Colon (tissue), 2 donors: ENCODE results near the gene ATP11C.
"Not testable (repeated sequence)": the region's sequence is repeated elsewhere in the genome, so short reads cannot be mapped to it uniquely, and the experiment has no call there.

Source experiments
- FAIRE-seq: peaks from 2 replicates; lab custom pipeline; 2012; peaks lifted over from hg19 to GRCh38; lab: Jason Lieb, UNC
- donor health status: control.
- donor health status: control.

ATP11C gene

DNA sequence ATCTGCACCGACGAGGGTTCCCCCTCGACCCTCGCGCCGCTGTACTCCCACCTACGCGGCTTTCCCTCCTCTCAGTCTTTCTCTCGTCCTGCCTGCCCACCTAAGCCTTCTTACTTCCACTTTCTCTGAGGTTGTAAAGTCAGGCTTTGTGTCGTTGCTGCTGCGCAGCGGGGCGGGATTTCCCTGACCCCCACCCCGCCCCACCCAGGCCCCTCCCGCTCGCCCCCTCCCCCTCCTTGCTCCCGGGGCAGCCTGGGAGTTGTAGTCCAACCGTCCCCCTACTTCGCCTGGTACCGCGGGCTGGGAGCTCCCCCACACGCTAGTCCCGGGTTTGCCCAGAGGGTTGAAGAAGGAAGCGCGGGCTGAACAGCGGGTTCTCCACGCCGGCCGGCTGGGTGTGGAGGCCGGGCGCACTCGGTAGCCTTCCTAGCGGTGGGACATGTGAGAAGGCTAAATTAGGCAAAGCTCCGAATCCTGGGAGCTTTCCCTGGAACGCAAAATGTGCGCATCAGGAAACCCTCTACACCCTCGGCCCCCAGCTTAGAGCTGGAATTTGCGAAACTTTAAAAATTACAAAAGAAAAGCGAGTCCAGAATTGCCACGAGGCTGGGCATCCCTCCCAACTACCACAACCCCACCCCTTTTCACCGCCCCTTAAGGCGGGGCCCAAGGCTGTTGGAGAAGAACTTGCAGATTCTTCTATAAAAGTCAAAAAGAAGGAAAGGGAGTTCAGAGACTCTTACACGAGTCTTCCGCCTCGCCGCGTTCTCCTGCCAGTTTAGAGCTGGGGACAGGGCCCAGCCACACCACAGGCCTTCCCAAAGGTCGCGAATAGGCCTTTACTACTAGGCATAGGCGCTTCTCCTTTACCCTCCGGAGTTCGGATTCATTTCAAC lies at the start of gene ATP11C:
TSS of gene ATP11C (minus strand) at position 153 of the 896 bp plus-strand sequence. CDS start 1,011 bp downstream, outside the sequence.
- FAIRE-seq = no peak

DNA sequence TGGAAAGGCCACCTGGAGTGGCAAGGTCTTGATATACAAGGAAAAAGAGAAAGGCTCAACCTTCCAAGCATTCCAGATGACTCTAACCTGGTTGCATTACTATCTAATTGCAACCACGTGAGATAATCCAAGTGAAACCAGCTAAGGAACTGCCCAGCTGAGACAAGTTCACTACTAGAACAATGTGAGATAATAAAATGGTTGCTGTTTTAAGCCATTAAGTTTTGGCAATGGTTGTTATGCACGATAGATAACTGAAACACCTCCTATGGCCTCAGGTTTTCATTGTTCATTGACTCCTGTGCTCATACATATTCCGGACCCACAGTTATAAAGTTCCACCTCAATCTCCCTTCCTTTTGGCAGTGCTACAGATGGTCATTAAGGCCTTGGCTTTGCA lies 41.6 kb upstream of the ATP11C start:
- FAIRE-seq = no peak

DNA sequence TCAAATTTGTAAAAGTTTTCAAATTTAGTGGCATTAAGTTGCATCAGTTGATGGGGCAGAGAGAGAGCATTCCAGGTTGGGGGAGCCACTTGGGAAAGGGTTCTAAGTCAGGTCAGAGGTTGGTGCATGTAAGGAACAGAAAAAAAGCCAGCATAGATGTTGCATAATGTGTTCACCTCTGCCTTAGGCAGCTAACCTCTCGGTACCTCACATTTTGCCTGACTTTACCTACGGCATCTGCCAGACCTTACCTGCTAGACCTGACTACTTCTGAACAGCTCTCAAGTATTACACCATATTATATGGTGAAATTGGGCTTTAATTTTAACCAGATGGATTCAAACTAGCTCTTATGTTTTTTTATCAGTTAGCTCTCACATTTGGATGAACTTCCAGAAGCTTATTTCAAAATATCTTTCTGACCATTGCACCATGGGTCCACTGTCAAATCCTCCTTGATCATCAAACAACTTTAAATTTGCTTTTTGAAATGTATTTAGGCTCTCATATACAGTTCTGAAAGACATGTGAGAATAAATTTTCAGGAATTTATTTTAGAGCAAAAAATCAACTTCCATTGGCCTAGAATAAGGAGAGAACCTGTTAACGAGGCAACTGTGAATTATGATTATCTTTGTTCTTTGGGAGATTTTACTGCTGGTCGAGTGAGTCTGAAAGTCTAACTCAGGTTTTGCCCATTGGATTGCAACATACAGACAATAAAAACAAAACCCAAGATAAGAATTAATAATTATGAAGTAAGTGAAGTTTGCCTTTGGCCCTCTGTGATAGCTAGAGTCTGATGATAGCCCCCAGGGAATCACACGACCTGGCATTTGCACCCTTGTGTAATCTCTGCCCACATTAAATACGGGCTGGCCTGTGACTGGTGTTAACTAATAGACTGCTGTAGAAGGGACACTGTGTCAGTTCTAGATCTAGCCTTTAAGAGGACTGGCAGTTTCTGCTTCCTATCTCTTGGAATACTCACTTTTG lies 40.1 kb upstream of the ATP11C start:
- no peak for FAIRE-seq

DNA sequence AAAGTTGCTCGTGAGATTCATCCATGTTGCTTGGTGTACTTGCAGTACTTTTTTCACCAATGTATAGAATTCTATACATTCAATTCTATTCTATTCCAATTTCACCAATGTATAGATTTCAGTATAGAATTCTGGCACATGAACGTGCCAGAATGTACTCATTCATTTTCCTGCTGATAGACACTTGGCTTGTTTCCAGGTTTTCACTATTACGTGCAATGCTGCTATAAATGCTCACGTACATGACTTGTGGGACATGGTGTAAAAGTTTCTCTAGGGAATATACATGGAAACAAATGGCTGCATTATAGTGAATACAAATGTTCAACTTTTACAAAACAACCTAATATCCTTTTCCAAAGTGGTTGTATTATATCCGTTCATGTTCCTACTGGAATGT lies 39.3 kb upstream of the ATP11C start:
- FAIRE-seq = no peak

DNA sequence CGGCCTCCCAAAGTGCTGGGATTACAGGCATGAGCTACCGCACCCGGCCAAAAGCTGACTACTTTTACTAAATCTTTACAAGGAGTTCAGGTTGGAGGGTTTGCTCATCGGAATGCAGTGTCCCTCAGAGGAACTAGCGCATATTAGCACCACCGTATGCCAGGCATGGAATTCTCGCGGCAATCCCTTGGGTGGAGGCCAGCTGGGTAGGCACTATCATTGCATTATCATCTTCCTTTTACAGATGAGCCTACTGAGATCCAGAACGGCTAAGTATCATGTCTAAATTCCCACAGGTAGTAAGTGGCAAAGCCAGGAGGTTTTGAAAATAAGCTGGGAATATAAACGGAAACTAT lies 38.5 kb upstream of the ATP11C start:
- no peak for FAIRE-seq

DNA sequence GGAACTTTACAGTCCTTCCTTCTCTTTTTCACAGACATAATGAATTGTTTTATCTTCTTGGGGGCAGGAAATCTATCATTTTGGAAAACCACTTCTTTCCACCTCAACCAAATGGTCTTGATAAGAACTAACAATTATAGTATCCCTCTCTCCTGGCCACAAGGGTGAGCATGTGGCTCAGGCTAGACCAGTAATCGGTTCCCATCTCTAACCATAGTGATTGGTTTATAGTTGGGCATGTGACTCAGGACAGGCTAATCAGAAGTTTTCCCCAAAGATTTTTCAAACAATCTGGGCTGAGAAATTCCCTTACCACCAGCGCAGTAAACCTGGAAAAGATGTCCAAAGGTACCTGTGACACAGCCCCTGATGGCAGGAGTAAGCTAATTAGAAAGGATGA lies 36.4 kb upstream of the ATP11C start:
- no peak for FAIRE-seq

DNA sequence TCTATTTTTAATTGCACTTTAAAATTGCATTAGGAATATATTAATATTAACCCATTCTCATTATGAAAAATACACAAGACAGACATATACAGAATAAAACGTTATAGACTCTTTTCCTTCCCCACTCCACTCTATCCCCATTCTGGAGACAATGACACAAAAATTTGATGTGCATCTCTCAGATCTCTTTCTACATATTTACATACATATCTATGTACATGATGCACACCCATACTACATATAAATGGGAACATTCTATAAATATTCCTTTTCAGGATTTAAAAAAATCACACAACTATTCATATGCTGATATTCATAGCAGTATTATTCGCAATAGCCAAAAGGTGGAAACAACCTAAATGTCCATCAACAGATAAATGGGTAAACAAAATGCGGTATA lies 34.9 kb upstream of the ATP11C start:
- no peak for FAIRE-seq

DNA sequence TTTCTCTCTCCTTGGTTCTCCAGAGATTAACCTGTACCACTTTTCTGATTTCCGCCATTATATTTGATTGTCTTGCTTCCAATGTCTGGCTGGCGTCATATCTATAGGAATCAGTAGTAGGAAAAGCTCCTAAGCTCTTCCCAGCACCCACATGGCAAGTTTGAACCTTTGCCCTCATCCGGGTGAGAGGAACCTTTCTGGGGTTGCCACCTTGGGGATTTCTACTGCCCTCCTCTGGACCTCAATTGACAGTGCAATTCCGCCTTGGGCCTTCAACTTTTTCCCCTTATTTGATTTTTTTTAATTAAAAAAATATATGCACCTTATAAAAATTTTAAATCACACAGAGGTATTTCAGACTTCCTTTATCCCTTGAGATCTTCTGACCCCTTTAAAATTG lies 34.4 kb upstream of the ATP11C start:
- FAIRE-seq = no peak

DNA sequence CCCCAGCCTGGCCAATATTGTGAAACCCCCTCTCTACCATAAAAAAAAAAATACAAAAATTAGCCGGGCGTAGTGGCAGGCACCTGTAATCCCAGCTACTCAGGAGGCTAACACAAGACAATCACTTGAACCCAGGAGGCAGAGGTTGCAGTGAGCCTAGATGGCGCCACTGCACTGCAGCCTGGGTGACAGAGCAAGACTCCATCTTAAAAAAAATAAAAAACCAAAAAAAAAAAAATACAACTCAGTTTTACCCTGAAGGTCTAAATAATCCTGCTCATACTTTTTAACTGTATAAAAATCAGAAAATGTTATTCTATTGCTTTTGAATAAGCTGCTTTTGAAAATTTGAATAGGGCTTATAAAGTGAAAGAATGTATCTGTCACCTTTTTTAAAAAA lies 33.3 kb upstream of the ATP11C start:
- not testable (repeated sequence) for FAIRE-seq

DNA sequence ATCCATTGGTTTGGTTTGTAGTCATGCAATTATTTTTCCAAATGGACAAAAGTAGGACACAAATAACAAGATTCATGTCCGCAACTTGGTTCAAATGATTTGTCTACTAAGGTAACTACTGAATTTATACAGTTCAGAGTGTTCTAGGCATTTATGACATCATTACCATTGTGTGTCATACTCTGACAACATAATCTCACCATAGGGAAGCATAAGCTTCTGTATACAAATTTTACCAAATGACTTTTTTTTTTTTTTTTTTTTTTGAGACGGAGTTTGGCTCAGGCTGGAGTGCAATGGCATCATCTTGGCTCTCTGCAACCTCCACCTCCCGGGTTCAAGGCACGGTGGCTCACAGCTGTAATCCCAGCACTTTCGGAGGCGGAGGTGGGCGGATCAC lies 32.6 kb upstream of the ATP11C start, which contains the start of gene CXorf66:
TSS of gene CXorf66 (minus strand) at position 101 of the 400 bp plus-strand sequence. CDS start at position 76, 25 bp downstream.
- FAIRE-seq = no peak

DNA sequence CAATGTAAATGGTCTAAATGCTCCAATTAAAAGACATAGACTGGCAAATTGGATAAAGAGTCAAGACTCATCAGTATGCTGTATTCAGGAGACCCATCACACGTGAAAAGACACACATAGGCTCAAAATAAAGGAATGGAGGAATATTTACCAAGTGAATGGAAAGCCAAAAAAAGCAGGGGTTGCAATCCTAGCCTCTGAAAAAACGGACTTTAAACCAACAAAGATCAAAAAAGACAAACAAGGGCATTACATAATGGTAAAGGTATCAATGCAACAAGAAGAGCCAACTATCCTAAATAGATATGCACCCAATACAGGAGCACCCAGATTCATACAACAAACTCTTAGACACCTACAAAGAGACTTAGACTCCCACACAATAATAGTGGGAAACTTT lies 28.2 kb upstream of the ATP11C start:
- not testable (repeated sequence) for FAIRE-seq

DNA sequence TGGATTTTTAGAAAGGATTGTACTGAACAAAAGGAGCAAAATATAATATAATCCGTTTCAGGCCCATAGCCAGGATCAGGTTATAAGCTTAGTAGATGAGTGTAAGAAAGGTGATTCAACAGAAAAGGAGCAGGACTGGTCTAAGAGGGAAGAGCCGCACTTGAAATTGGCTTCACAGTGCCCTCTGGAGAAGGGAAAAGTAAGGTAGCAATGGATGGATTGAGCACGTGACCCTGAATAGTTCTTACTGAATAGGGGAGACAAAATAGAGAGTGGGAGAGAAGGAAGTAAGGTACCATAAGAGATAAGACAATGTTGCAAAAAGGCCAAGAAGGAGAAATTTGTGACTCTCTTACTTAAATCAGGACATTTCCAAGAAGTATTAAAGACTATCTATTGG lies 16.9 kb upstream of the ATP11C start:
- no peak for FAIRE-seq

DNA sequence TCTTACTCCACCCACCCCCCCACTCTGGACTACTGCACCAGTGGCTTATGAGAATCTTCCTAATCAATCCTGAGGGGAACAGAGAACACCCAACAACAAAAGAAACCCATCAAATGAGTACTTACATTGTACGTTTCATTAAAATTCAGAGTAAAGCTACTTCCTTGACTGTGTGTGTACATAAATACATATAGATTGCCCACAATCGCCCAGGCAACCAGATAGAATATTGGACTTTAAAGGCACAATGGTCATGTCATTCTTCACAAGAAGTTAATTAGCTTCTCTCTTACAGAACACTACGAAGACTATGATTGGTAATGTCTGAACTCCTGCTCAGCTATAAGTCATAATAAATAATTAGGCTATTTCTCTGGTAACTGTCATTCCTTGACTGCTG lies 12.2 kb upstream of the ATP11C start:
- no peak for FAIRE-seq

DNA sequence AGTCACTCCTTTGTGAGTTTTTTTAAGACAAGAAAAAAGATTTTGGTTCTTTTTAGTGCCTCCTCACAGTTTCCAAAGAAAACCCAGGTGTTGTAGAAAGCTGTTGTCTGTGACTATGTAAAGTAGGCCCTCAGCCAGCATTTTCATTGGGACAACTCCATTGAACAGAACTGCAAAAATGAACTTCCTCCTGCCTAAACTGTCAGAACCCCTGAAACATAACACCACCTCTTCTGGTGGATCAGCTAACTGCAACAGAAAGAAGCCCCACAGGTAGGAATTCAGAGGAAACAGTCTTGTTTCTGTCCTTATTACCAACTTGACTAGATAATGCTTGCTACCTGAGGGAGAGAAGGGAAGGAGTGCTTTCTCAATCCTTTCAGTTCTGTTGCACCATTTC lies 3.4 kb upstream of the ATP11C start:
- FAIRE-seq = no peak

DNA sequence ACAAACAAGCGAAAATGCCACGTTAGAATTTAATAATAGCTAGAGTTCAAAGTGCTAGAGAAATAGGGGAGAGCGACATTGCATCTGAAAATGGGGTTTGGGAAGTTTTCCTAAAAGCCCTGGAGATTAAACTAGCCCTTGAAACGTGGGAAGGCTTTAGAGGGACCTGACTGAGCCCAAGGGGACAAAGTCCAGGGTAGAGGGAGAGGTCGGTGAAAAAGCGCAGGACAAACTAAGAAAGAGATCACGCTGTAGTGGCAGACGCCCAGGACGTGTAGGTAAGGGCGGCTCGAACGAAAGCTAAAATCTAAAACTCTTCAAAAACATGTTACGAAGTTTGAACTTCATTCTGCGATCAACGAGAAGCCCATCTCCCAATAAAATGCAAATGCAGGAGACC lies 1.1 kb upstream of the ATP11C start:
- peak; percentile 87 for FAIRE-seq

DNA sequence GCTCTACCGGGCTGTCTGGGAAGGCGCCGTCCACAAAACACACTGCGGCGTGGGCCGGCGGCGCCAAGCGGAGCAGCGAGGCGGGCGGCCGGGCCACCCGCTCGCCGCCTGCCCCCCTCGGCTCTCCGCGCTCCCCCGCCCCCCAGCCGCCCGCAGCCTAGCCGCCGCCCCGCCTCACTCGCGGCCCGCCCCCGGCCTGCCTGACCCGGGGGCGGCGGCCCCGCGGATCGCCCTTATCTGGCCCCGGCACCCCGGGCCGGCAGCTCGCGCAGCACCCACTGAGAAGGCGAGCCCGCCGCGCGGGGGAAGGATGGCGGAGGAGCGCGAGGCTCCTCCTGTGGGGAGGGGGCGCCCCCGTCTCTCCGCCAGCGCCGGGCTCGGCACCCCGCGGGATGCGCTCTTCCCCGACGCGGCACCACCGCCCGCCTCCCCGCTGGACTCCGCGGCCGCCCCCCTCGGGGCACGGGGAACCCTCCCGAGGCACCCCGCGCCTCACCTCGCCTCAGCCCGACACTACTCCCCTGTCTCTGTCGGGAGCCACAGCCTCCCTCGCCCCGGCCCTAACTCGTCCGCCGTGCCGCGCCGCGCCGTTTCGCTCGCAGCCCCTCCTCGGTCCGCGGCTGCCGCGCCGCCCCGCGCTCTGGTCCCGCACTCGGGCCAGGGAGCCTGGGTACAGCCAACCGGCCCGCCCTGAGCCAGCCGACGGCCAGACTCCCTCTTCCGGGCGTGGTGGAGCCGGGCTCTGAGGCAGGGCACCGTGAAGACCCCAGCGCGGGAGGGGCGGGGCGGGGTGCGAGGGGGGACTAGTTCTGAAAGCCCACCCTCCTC lies 566 bp downstream of the ATP11C start:
- no peak for FAIRE-seq

DNA sequence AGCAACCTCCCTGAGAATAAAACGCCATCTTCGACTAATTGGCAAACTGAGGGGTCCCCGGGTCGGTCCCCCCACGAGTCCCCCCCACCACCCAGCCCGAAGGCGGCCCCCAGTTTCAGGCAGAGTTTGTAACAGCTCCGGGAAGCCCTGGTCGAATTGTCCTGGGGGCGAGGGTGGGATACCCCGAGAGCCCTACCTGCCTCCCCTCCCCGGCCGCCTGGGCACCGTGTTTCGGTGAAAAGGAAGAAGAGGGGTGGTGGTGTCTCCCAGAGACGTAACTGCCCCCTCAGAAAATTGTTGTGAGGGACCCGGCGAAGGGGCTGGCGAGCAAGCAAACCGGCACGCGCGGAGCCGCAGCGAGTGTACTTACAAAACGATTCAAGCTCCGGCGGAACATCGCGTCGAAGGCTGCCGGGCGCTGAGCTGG lies 1.2 kb downstream of the ATP11C start:
- FAIRE-seq = no peak

DNA sequence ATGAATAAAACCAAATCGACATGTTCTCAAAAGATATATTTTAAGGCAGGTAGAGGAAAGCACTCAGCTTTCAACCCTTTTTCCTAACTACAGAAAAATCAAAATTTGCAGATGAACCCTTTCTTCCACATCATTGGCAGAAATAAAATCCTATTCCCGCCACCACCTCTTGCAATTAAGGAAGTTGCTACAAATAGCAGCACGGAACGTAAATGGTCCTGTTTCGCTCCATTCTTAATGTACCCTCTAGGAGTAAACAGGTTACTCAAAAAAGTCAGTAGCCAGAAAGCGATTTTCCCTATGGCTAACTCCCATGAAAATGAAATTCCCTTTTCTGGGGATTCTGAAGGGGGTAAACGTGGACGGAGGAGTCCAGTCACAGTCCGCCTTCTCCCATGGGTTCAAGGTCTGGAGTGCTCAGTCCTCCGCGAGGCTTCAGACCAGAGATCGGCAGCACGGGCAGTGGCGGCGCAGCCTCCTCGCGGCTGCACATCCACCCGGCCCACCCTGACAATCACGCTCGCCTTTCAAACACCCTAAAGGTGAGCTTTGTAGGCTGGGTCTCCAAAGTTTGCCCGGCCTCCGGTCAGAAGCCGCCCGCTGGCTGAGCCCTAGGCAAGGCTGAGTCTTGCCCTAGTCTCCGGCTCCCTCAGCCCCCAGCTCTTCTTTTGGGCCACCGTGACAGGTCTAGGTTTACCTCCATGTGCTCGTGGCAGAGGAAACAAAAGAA lies 1.8 kb downstream of the ATP11C start:
- FAIRE-seq = no peak

DNA sequence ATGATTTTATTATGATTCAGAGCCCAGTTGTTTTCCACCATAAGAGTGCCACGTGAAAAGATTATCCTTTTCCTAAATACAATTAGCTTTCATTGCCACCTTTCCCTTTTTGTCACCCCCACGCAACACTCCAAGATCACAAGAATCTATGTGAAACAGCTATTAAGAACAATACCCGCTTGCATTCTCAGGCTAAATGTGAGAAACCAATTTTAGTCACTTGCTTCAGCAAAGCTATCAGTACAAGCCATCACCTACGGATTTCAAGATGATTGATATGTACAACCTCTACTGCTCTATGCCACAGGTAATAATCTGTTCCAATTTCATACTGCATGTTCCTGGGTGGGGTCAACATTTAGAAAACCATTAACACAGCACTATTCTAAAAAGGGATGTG lies 2.5 kb downstream of the ATP11C start:
- no peak for FAIRE-seq

DNA sequence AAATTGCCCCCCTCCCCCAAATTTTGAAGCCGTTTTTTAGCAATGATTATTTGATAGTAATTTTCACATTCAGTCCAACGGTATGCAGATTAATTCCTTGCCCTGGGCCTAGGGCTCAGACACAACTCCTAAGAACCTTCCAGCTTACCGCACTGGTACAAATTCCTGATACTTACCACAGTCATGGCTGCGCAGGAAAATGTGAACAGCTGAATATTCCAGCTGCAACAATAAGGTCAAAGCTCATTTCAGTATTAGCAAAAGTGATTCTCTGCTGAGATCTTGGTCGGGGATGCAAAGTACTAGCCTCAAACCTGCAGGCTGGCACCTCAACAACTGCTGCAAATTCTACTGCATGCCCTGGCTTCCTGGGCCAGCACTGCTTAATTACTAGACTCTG lies 3.0 kb downstream of the ATP11C start:
- no peak for FAIRE-seq

DNA sequence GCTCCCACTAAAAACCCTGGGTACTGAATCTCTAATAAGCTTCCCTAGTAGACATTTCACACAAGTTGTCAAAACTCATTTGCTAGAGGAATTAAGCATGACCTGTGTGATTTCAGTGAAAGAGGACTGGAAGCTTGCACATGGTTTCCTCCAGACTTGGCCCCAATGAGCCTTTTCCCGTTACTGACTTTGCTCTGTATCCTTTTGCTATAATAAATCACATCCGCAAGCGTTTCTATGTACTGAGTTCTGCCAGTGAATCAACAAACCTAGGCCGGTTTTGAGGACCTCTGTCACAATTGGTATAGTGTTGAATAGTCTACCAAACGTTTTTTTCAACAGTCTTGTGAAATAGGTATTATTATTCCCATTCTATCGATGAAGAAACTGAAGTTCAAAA lies 8.2 kb downstream of the ATP11C start:
- FAIRE-seq = no peak
